Measurements from ENCODE around the gene STX10. TPM values are rescaled to one million over a fixed set of nuclear protein-coding genes. Genes with fewer than 3 reads are reported as not detected.

The STX10 gene
- total and polyA plus RNA-seq, 9 of the 15 experiments (the other 6 are each of a cell fraction or from before 2014, with no cell fraction given): 0.51 to 66.3 (median 31.0) TPM

GRCh38 chr19:13104360-13104847, 45.8 kb downstream of the STX10 start (continued):
- no peak for TF ChIP-seq ZNF184 (CRISPR knock-in tag; IDR thresholded peaks at IDR 0.05)
- peak; percentile 40; the same call in 1 of the 2 replicates for TF ChIP-seq HSF4 (CRISPR knock-in tag; IDR thresholded peaks at IDR 0.05; ENCODE audit: borderline replicate concordance)
- TF ChIP-seq ZNF583 (CRISPR knock-in tag; IDR thresholded peaks at IDR 0.05): peak; percentile 67
- TF ChIP-seq JUND (IDR thresholded peaks at IDR 0.05; ENCODE audit: borderline replicate concordance, low read depth, low read length): peak; percentile 40; the same call in 1 of the 2 replicates
- TF ChIP-seq JUND (tag; IDR thresholded peaks at IDR 0.05; ENCODE audit: borderline replicate concordance, low read depth, low read length): no peak; the same call in 2 of the 3 replicates
- peak; percentile 78 for TF ChIP-seq L3MBTL2 (IDR thresholded peaks at IDR 0.05)
- TF ChIP-seq, protein P1, sequence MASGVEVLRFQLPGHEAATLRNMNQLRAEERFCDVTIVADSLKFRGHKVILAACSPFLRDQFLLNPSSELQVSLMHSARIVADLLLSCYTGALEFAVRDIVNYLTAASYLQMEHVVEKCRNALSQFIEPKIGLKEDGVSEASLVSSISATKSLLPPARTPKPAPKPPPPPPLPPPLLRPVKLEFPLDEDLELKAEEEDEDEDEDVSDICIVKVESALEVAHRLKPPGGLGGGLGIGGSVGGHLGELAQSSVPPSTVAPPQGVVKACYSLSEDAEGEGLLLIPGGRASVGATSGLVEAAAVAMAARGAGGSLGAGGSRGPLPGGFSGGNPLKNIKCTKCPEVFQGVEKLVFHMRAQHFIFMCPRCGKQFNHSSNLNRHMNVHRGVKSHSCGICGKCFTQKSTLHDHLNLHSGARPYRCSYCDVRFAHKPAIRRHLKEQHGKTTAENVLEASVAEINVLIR (CRISPR knock-in tag; IDR thresholded peaks at IDR 0.05): 0 out of 2 replicates have a peak, but pooled peaks have one; percentile 23
- peak; percentile 33; the same call in 1 of the 2 replicates for TF ChIP-seq HCFC1 (IDR thresholded peaks at IDR 0.05; ENCODE audit: low read depth, low read length)
- peak; percentile 99 for TF ChIP-seq MAZ (CRISPR knock-in tag; conservative IDR thresholded peaks at IDR 0.05 in 1 of 2, IDR thresholded peaks at IDR 0.05 in 1 of 2)
- TF ChIP-seq ZBTB17 (CRISPR knock-in tag; IDR thresholded peaks at IDR 0.05): peak; percentile 90
- TF ChIP-seq, protein P2, sequence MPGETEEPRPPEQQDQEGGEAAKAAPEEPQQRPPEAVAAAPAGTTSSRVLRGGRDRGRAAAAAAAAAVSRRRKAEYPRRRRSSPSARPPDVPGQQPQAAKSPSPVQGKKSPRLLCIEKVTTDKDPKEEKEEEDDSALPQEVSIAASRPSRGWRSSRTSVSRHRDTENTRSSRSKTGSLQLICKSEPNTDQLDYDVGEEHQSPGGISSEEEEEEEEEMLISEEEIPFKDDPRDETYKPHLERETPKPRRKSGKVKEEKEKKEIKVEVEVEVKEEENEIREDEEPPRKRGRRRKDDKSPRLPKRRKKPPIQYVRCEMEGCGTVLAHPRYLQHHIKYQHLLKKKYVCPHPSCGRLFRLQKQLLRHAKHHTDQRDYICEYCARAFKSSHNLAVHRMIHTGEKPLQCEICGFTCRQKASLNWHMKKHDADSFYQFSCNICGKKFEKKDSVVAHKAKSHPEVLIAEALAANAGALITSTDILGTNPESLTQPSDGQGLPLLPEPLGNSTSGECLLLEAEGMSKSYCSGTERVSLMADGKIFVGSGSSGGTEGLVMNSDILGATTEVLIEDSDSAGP (CRISPR knock-in tag; IDR thresholded peaks at IDR 0.05): 0 out of 2 replicates have a peak, but pooled peaks have one; percentile 65
- no peak for TF ChIP-seq CHCHD3 (CRISPR knock-in tag; IDR thresholded peaks at IDR 0.05)
- TF ChIP-seq SAFB (IDR thresholded peaks at IDR 0.05; ENCODE audit: borderline replicate concordance, low read depth, low read length): 0 out of 2 replicates have a peak, but pooled peaks have one; percentile 39
- TF ChIP-seq ETV1 (tag; conservative IDR thresholded peaks at IDR 0.05; ENCODE audit: low read depth): peak; percentile 37; the same call in 1 of the 2 replicates
- peak; percentile 76 to 82 for TF ChIP-seq NRF1 (conservative IDR thresholded peaks at IDR 0.05 in 1 of 2, IDR thresholded peaks at IDR 0.05 in 1 of 2)
- no peak for TF ChIP-seq ZNF445 (CRISPR knock-in tag; IDR thresholded peaks at IDR 0.05; ENCODE audit: low read depth)
- TF ChIP-seq TAF1 (IDR thresholded peaks at IDR 0.05; ENCODE audit: control insufficient read depth, extremely low read depth, insufficient read depth, low read length, severe bottlenecking): peak; percentile 12
- peak; percentile 88; the same call in 1 of the 2 replicates for TF ChIP-seq NR4A1 (CRISPR knock-in tag; IDR thresholded peaks at IDR 0.05)
- peak; percentile 82; the same call in 1 of the 2 replicates for TF ChIP-seq NR4A1 (tag; IDR thresholded peaks at IDR 0.05)
- no peak for TF ChIP-seq NFE2 (IDR thresholded peaks at IDR 0.05; ENCODE audit: low read depth)
- peak; percentile 48 for TF ChIP-seq POLR2AphosphoS5 (IDR thresholded peaks at IDR 0.05; ENCODE audit: control insufficient read depth, insufficient read depth, low read depth, low read length)
- TF ChIP-seq ERF (CRISPR knock-in tag; IDR thresholded peaks at IDR 0.05): peak; percentile 93
- no peak for TF ChIP-seq UBTF (IDR thresholded peaks at IDR 0.05; ENCODE audit: borderline replicate concordance in 1 of 2, low read depth in 2 of 2, low read length in 2 of 2)
- TF ChIP-seq CTBP1 (IDR thresholded peaks at IDR 0.05; ENCODE audit: borderline replicate concordance): peak; percentile 55; the same call in 1 of the 2 replicates

Measured in K562 (cell line).